ENCODE results near the gene SYNPO2.

GRCh38 chr4:118869808-118870342, 18.8 kb upstream of the SYNPO2 start:
- TF ChIP-seq POLR2A (IDR thresholded peaks at IDR 0.05) (no peak), POLR2AphosphoS5 (IDR thresholded peaks at IDR 0.05; ENCODE audit: insufficient read depth in 1 of 2, low read depth in 1 of 2) (no peak)

All from vagina (tissue), 2 donors.